K562 (cell line): ENCODE results near the gene LIMD2. TPM values are rescaled to one million over a fixed set of nuclear protein-coding genes. Genes with fewer than 3 reads are reported as not detected.
A peak's percentile ranks its signal among the peaks of the same experiment; 100 is the strongest.

Experiments used
- BRF2 ChIP-seq: IDR thresholded peaks from 3 replicates; pipeline ENCODE4 v1.6.1; 2011; ENCODE audit warnings: borderline replicate concordance, mild to moderate bottlenecking; ENCODE audit not compliant: insufficient read length, insufficient read depth
- CREB3L1 ChIP-seq: fragments of 450-650 bp; IDR thresholded peaks from 2 replicates; pipeline ENCODE4 v1.6.1; 2014; ENCODE audit warnings: low read depth, mild to moderate bottlenecking, moderate library complexity, borderline replicate concordance
- CTBP1 ChIP-seq: fragments of 450-650 bp; IDR thresholded peaks from 2 replicates; pipeline ENCODE4 v1.6.1; 2016; ENCODE audit warnings: borderline replicate concordance
- FOSL1 ChIP-seq: fragments of 200-800 bp; sonication (Bioruptor generic); conservative IDR thresholded peaks from 2 replicates; pipeline ENCODE4 v1.6.1; 2016; ENCODE audit warnings: missing genetic modification characterization, missing compliant biosample characterization
- FOXA1 ChIP-seq: fragments of 450-650 bp; IDR thresholded peaks from 2 replicates; pipeline ENCODE4 v1.6.1; 2016; ENCODE audit warnings: mild to moderate bottlenecking, borderline replicate concordance
- FUS ChIP-seq: fragments of 200-400 bp; formaldehyde crosslinking; optimal IDR thresholded peaks from 2 replicates; pipeline ENCODE3; 2017; ENCODE audit warnings: low read depth, low read length
- JUN ChIP-seq, 2 experiments: sonication (generic) in 1 of 2; formaldehyde crosslinking in 1 of 2; IDR thresholded peaks; 2 replicates each; pipeline versions ENCODE4 v1.6.1 to v1.8.0; 2012 to 2022; ENCODE audit warnings: borderline replicate concordance in 2 of 2, mild to moderate bottlenecking in 2 of 2, improper control_type of control experiment in 1 of 2, low read depth in 1 of 2, low read length in 1 of 2, missing genetic modification reagents in 1 of 2
- PCBP2 ChIP-seq: fragments of 200-400 bp; formaldehyde crosslinking; IDR thresholded peaks from 2 replicates; pipeline ENCODE4 v1.6.1; 2018; ENCODE audit warnings: low read length, low read depth, mild to moderate bottlenecking, moderate library complexity; ENCODE audit not compliant: poor library complexity, severe bottlenecking
- PTBP1 ChIP-seq: fragments of 200-400 bp; formaldehyde crosslinking; IDR thresholded peaks from 2 replicates; pipeline ENCODE4 v1.6.1; 2017; ENCODE audit warnings: low read depth, low read length
- USF2 ChIP-seq: sonication (generic); formaldehyde crosslinking; IDR thresholded peaks from 2 replicates; pipeline ENCODE4 v1.5.0; 2020; ENCODE audit warnings: missing genetic modification reagents
- ZBTB17 ChIP-seq: fragments of 450-650 bp; formaldehyde crosslinking; IDR thresholded peaks from 2 replicates; pipeline ENCODE4 v1.4.0; 2020; ENCODE audit warnings: mild to moderate bottlenecking
- ZBTB2 ChIP-seq: fragments of 450-650 bp; IDR thresholded peaks from 2 replicates; pipeline ENCODE4 v1.6.1; 2016; ENCODE audit warnings: antibody characterized with exemption
- ZBTB33 ChIP-seq: sonication (generic); formaldehyde crosslinking; IDR thresholded peaks from 2 replicates; pipeline ENCODE4 v1.8.1; 2023; ENCODE audit warnings: mild to moderate bottlenecking, missing genetic modification reagents
- ZHX1 ChIP-seq: fragments of 150-350 bp; conservative IDR thresholded peaks from 2 replicates; pipeline ENCODE4 v1.6.1; 2014; ENCODE audit warnings: low read length
- ZNF282 ChIP-seq: sonication (generic); formaldehyde crosslinking; IDR thresholded peaks from 2 replicates; pipeline ENCODE4 v1.8.1; 2023; ENCODE audit warnings: missing genetic modification reagents
- ZNF444 ChIP-seq: fragments of 250-450 bp; sonication (Bioruptor Pico); IDR thresholded peaks from 2 replicates; pipeline ENCODE4 v1.4.0; 2020; ENCODE audit warnings: mild to moderate bottlenecking, moderate library complexity
- polyA plus RNA-seq, 8 experiments: library from polyadenylated mRNA; depleted of rRNA in 4 of 8; stranded (reverse) in 5 of 8; unstranded in 3 of 8; fragments of >200 nt; fragmentation: Nextera tagmentation in 2 of 8; fragmentation: Illumina TruSeq in 1 of 8; extraction: Ambion mirVana in 2 of 8; extraction: Trizol in 1 of 8; gene quantifications; 2 replicates each; pipeline versions ENCODE4 v1.2.1 to v1.2.3, GENCODE V29; 2011 to 2014; ENCODE audit warnings: inconsistent platforms in 1 of 8, missing spikeins in 1 of 8
- total RNA-seq, 7 experiments: library from RNA; depleted of rRNA in 6 of 7; stranded (reverse); fragments of >200 nt in 6 of 7; fragmentation: Illumina TruSeq in 2 of 7; extraction: Trizol in 2 of 7; gene quantifications; 2 replicates each; pipeline versions ENCODE4 v1.2.1 to v1.2.3, GENCODE V29; 2011 to 2021; ENCODE audit warnings: low replicate concordance in 1 of 7

Gene LIMD2
- total and polyA plus RNA-seq, 9 of the 15 experiments (the other 6 are each of a cell fraction or from before 2014, with no cell fraction given): 0.07 to 11.2 (median 2.8) TPM

- TF ChIP-seq ZBTB33 (no peak; the same call in 1 of the 2 replicates), ZBTB17 (CRISPR knock-in tag) (peak; percentile 64), FOSL1 (tag) (0 out of 2 replicates have a peak, but pooled peaks have one; percentile 4), ZNF282 (CRISPR knock-in tag) (no peak), PTBP1 (0 out of 2 replicates have a peak, but pooled peaks have one; percentile 66), CREB3L1 (no peak; the same call in 1 of the 2 replicates), PCBP2 (no peak), ZHX1 (0 out of 2 replicates have a peak, but pooled peaks have one; percentile 41), JUN (IDR thresholded peaks at IDR 0.05; ENCODE audit: borderline replicate concordance, low read depth, low read length) (0 out of 2 replicates have a peak, but pooled peaks have one; percentile 22), JUN (CRISPR knock-in tag; IDR thresholded peaks at IDR 0.05; ENCODE audit: borderline replicate concordance) (no peak; the same call in 1 of the 2 replicates), ZBTB2 (peak; percentile 47; the same call in 1 of the 2 replicates), CTBP1 (peak; percentile 74), USF2 (CRISPR knock-in tag) (no peak), ZNF444 (CRISPR knock-in tag) (no peak), FOXA1 (no peak), BRF2 (no peak), FUS (no peak)
Measured at GRCh38 chr17:63741408-63742173, 41.7 kb upstream of the LIMD2 start, which contains the start of gene STRADA (continued).
